NCI-H1930 (cell line): ENCODE measurements around the gene NKD2.

Source experiments
- DNase-seq, 2 experiments: peaks; one replicate each; lab custom pipeline; 2025; lab: John Stamatoyannopoulos, UW

NKD2 gene

GRCh38 chr5:1029945-1030625 is 21.5 kb downstream of the NKD2 start:
- DNase-seq = no peak

DNA sequence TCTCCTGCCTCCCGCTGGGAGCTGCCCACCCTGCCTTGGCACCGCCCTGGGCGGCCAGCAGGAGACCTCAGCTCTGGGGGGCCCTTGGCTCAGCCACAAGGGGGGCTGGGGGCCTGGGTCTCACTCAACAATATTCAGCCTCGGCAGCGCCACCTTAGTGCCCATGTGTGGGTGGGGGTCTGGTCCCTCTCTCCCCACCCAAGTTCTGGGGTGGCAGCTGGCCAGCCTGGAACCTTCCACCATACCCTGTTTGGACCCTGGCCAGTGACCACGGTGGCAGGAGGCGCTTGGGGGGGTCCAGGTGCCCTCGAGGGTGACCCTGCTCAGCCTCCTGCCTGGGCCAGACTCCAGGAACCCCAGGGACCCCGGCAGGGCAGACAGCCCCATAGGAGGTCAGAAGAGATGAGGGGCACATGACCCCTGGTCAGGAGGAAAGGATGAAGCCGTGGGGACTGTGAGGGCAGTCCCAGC is 22.2 kb downstream of the NKD2 start:
- DNase-seq = no peak

- no peak for DNase-seq
Observed at GRCh38 chr5:1031306-1031959, 22.8 kb downstream of the NKD2 start.

DNA sequence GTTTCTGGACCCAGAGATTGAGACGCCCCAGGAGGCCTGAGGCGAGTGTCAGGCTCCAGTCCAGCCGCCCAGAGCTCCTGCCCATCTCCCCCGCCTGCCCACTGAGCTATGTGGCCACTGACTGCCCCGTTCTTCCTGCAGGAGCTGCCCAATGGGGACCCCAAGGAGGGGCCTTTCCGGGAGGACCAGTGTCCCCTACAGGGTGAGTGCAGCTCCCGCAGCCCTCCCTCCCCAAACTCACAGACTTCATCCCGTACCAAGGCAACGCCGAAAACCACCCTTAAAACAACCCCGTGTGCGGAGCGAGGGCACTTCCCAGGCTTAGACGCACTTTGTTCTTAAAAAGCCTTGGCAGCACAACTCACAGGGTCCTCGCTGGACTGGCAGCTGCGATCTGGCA is 23.4 kb downstream of the NKD2 start:
- no peak for DNase-seq

DNA sequence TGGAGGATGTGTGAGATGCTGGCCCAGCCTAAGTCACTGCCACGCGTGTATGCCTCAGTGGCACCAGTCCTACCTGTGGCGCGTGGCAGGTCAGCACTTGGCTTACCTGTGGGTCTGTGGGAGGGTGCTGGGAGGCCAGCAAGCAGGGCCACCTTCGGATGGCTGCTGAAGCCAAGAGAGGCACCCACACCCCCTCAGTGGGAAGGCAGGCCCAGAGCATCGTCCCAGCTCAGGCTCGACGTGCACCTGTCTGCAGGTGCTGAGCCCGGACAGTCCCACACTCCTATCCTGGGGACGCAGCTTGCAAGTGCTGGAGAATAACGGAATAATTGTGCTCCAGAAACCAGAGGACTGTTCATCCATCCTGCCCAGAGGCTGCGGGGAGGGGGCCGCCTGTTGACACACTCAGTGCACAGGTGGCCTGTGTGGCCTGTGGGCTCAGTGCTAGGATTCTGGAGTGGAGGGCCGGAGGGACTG is 24.0 kb downstream of the NKD2 start:
- DNase-seq = no peak

- no peak for DNase-seq
Observed at GRCh38 chr5:1033178-1033577, 24.6 kb downstream of the NKD2 start.

- no peak for DNase-seq
Observed at GRCh38 chr5:1033606-1034420, 25.2 kb downstream of the NKD2 start.

DNA sequence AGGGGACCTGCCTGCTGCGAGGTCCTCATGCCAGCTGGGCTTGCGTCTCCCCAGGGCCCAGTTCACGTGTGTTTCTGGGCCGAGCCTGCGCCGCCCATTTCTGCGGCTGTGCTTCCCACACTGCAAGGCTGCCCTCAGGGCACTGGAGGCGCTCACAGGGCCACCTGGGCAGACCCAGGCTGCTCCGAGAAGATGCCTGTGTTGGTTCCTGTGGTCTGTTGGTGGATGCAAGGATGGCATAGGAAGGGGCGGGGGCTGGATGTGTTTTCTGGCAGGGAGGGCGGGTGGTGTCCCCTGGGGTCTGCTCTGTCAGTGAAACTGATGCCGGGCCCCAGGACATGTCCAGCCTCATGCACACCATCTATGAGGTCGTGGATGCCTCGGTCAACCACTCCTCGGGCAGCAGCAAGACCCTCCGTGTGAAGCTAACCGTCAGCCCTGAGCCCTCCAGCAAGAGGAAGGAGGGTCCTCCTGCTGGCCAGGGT is 25.9 kb downstream of the NKD2 start:
- no peak for DNase-seq

DNA sequence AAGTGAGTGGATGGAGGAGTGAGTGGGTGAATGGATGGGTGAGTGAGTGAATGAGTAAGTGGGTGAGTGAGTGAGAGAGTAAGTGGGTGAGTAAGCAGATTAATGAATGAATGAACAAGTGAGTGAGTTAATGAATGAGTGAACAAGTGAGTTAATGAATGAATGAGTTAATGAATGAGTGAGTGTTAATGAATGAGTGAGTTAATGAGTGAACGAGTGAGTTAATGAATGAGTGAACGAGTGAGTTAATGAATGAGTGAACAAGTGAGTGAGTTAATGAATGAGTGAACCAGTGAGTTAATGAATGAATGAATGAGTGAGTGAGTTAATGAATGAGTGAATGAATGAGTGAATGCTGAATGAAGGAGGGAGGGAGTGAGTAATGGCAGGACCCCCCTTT is 26.4 kb downstream of the NKD2 start:
- no peak for DNase-seq

- DNase-seq = no peak
Observed at GRCh38 chr5:1035421-1036405, 27.1 kb downstream of the NKD2 start.

- no peak for DNase-seq
Observed at GRCh38 chr5:1036504-1037122, 28.0 kb downstream of the NKD2 start.

DNA sequence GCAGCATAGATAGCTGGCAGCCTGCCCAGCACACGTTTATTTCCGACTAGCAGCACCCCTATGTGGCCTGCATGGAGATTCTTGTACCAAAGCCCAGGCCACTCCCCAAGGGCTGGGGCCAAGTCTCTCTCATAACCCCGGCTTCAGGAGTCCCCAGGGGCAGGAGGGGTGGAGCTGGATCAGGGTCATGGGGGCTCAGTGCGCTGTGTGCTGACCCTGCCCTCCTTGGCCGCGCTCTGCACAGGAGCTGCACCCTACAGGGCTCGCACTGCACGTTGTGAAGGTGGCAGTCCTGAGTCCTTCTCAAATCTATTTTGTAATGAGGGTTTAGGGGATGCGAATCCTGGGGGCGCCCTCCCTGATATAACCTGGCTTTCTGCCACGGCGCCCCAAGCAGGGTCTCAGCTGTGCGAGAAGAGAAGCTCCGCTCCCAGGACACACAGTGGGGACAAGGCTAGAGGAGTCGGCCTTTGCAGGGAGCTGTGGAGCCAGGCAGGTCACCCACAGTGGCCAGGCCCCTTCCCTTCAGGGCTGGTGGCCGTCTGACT is 28.6 kb downstream of the NKD2 start:
- DNase-seq = no peak

GRCh38 chr5:1037671-1038416 is 29.2 kb downstream of the NKD2 start:
- no peak for DNase-seq

GRCh38 chr5:1038417-1039209 is 30.0 kb downstream of the NKD2 start:
- DNase-seq = no peak

DNA sequence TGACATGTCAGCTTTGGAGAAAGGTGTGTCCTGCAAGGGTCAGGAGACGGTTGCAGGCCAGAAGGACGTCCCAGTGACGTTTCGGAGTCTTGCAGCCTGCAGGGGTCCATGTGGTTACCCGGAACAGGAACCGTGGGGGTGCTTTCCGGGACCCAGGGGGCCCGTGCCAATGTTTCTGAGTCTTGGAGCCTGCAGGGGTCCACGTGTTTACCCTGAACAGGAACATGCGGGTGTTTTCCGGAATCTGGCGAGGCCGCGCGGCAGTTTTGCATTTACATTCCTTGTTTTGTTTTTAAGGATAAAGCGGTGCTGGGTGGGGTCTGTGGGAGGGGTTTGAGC is 30.6 kb downstream of the NKD2 start:
- no peak for DNase-seq

DNA sequence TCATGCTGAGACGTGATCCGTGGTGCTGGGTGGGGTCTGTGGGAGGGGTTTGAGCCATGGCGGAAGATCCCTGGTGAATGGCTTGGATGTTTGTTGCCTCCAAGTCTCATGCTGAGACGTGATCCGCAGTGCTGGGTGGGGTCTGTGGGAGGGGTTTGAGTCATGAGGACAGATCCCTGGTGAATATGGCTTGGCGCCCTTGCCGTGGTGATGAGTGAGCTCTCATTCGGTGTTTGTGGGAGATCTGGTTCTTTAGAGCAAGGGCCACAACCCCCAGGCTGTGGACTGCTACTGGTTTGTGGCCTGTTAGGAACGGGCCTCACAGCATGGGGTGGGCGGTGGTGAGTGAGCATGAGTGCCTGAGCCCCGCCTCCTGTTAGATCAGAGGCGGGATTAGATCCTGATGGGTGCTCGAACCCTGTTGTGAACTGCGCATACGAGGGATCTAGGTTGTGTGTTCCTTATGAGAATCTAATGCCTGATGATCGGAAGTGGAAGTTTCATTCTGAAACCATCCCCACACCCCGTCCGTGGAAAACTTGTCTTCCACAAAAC is 31.2 kb downstream of the NKD2 start:
- DNase-seq = no peak

GRCh38 chr5:1040571-1040970 is 32.0 kb downstream of the NKD2 start:
- DNase-seq = no peak

DNA sequence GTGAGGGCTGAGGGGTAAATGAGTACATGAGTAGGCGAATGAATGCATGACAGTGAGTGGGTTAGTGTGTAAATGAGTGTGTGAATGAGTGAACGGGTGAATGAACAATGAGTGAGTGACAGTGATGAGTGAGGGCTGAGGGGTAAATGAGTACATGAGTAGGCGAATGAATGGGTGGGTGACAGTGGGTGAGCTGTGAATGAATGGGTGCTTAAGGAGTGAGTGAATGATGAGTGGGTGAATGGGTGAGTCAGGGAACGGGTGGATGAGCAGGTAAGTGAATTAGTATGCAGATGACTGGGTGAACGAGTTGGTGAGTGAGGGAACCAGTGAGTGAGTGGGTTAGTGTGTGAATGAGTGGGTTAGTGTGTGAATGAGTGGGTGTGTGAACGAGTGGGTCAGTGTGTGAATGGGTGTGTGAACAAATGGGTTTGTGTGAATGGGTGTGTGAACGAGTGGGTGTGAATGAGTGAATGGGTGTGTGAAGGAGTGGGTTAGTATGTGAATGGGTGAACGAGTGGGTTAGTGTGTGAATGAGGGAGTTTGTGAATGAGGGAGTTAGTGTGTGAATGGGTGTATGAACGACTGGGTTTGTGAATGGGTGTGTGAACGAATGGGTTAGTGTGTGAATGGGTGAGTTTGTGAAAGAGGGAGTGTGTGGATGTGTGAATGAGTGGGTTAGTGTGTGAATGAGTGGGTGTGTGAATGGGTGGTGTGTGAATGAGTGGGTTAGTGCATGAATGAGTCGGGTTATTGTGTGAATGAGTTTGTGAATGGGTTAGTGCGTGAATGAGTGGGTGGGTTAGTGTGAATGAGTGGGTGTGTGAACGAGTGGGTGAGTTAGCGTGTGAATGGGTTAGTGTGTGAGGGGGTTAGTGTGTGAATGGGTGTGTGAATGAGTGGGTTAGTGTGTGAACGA is 32.9 kb downstream of the NKD2 start:
- DNase-seq = no peak
